B cell (primary cell): ENCODE measurements around the gene LKAAEAR1.

Experiments used
- EZH2 ChIP-seq: IDR thresholded peaks from 2 replicates; pipeline ENCODE4 v1.6.1; 2012; ENCODE audit warnings: borderline replicate concordance, low read depth, mild to moderate bottlenecking, moderate library complexity, low read length; ENCODE audit not compliant: insufficient read depth, poor library complexity, severe bottlenecking
- TF ChIP-seq, protein P1 (sequence below): fragments of 200-600 bp; IDR thresholded peaks from one replicate; pipeline ENCODE4 v1.8.0; 2022; ENCODE audit warnings: antibody characterized with exemption, mild to moderate bottlenecking

- TF ChIP-seq, protein P1, sequence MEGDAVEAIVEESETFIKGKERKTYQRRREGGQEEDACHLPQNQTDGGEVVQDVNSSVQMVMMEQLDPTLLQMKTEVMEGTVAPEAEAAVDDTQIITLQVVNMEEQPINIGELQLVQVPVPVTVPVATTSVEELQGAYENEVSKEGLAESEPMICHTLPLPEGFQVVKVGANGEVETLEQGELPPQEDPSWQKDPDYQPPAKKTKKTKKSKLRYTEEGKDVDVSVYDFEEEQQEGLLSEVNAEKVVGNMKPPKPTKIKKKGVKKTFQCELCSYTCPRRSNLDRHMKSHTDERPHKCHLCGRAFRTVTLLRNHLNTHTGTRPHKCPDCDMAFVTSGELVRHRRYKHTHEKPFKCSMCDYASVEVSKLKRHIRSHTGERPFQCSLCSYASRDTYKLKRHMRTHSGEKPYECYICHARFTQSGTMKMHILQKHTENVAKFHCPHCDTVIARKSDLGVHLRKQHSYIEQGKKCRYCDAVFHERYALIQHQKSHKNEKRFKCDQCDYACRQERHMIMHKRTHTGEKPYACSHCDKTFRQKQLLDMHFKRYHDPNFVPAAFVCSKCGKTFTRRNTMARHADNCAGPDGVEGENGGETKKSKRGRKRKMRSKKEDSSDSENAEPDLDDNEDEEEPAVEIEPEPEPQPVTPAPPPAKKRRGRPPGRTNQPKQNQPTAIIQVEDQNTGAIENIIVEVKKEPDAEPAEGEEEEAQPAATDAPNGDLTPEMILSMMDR: no peak
- TF ChIP-seq EZH2: no peak
Observed at GRCh38 chr20:64084685-64085152, 521 bp upstream of the LKAAEAR1 start.
